Amniotic stem cell (primary cell): ENCODE results near the gene CFAP69.

ENCODE experiments used
- DNase-seq: peaks from one replicate; lab custom pipeline; 2025; lab: John Stamatoyannopoulos, UW

The CFAP69 gene, protein sequence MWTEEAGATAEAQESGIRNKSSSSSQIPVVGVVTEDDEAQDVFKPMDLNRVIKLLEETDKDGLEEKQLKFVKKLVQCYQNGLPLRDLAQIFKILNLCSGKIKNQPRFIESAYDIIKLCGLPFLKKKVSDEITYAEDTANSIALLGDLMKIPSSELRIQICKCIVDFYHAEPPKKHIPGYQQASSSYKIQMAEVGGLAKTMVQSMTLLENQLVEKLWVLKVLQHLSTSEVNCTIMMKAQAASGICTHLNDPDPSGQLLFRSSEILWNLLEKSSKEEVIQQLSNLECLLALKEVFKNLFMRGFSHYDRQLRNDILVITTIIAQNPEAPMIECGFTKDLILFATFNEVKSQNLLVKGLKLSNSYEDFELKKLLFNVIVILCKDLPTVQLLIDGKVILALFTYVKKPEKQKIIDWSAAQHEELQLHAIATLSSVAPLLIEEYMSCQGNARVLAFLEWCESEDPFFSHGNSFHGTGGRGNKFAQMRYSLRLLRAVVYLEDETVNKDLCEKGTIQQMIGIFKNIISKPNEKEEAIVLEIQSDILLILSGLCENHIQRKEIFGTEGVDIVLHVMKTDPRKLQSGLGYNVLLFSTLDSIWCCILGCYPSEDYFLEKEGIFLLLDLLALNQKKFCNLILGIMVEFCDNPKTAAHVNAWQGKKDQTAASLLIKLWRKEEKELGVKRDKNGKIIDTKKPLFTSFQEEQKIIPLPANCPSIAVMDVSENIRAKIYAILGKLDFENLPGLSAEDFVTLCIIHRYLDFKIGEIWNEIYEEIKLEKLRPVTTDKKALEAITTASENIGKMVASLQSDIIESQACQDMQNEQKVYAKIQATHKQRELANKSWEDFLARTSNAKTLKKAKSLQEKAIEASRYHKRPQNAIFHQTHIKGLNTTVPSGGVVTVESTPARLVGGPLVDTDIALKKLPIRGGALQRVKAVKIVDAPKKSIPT

DNA sequence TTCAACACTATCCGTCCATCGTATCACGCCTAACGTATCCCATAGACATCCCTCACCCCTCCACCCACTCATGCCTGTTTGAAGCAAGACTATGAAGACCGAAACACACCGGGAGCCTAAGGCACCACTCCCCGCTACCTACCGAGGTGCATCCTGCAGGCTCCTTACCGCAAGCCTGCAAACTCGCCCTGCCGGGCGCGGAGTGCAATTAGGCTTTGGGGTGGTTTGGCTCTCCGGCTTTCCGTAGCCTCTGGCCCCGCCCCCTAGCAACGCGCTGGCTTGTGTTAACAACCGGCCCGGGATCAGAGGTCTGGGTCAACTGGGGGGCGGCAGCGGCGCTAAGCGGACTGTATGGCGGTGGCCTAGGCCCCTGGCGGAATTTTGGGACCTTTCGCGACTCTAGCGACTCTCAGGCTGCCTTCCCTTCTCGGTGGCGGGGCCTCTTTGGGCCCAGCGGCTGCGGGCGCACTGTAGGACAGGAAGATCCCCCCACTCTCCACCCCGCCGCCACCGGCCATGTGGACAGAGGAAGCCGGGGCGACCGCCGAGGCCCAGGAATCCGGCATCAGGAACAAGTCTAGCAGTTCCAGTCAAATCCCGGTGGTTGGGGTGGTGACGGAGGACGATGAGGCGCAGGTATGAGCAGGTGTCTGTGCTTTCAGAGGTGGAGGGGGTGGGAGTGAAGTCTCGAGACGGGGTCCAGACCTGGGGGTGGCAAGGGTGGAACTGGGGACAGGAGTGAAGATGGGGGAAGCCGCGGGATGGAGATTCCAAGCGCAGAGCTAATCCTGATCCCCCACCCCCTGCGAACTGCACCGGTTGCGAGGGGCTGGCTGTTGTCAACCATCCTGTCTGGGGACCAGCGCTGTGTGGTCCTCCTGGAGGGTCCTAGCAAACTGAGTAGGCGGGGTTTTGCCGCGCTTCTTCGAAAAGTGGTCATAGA, at the start of gene CFAP69:
Gene CFAP69, plus strand, starts transcription at position 266 of the 943 bp plus-strand sequence. Its CDS starts 251 bp downstream, at position 517.
- DNase-seq: peak; percentile 48

- DNase-seq: no peak
Observed at GRCh38 chr7:90201500-90202195, 43.3 kb upstream of the CFAP69 start.

DNA sequence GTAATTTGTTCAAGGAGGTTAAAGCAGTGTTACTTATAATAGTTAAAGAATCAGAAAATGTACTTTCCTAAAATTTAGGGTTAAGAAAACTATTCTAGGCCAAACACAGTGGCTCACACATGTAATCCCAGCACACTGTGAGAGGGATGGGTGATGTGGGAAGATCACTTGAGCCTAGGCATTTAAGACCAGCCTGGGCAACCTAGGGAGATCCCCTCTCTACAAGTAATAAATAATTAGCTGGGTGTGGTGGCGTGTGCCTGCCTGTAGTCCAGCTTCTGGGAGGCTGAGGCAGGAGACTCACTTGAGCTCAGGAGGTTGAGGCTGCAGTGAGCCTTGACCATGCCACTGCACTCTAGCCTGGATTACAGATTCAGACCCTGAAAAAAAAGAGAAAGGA, 37.0 kb upstream of the CFAP69 start:
- no peak for DNase-seq

GRCh38 chr7:90209776-90210175, 35.2 kb upstream of the CFAP69 start:
- no peak for DNase-seq

GRCh38 chr7:90210475-90210874, 34.5 kb upstream of the CFAP69 start:
- no peak for DNase-seq

GRCh38 chr7:90210981-90211380, 34.0 kb upstream of the CFAP69 start:
- DNase-seq: no peak

- peak; percentile 87 for DNase-seq
Observed at GRCh38 chr7:90211391-90212148, 33.4 kb upstream of the CFAP69 start, which contains the start of gene STEAP2. STEAP2 (plus strand) TSS chr7:90211740; CDS start chr7:90225083, 13,343 bp downstream.

DNA sequence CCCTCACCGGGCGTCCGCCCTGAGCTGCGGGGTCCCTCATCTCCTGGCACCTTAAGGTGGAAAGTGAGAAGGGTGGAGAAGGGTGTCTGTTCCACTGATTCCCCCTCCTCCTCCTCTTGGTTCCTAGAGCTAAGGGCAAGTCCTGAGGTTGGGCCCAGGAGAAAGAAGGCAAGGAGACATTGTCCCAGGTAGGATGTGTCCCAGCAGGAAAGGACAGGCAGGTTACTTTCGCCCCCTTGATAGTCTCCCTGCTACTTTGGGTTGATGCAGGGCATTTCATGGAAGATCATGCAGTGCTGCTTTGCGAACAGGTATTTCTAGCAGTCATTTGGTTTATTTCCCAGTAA, 32.9 kb upstream of the CFAP69 start:
- DNase-seq: no peak

DNA sequence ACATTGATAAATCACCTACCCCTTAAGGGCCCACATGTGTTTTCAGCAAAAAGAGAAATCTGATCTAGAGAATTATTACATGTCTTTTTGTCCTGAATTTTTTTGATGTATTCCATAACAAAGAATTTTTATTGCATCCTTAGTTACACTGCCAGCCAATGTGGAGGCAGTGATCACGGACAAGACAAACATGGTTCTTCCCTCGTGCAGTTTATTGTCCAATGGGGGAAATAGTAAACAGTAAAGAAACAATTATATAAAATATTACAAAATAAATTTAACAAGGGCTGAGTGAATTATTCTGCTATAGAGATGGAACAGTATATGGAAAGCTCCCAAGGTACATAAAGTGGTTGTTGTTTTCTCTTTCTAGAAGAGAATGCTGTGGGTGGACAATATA, 31.5 kb upstream of the CFAP69 start:
- no peak for DNase-seq

- no peak for DNase-seq
Observed at GRCh38 chr7:90216080-90216674, 28.8 kb upstream of the CFAP69 start.

DNA sequence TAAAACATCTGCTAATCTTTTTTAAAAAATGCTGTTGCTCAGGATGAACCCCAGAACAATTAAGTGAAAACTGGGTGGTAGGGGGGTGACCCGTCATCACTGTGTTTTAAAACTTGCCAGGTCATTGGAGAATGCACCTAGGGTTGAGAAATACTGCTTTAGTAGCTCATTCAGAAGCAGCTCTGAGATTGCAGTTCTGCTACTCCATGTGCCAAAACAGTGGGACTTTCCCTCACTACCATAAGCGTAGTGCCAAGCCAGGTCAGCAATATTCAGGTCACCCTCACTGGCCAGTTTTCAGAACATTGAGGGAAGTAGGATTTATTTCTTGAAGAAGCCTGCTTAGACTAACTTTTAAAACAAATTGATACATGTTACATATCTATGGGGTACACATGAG, 28.2 kb upstream of the CFAP69 start:
- no peak for DNase-seq

DNA sequence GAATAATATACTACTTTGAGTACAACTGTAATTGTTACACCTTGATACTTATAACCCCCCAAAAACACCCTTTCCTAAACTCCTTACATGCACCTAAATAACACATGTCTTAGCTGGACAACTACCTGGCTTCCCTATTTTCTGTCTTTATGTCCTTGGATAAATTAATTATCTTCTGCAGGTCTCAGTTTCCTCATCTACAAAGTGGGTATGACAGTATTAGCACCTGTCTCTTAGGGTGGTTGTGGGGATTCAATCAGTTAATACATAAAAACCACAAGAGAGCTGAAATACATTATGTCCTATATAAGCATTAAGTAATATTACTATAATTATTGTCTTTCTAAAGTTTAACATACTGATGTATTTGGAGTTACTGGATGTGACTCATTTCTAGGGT, 22.6 kb upstream of the CFAP69 start:
- DNase-seq: no peak

- no peak for DNase-seq
Observed at GRCh38 chr7:90222811-90223725, 21.9 kb upstream of the CFAP69 start.

DNA sequence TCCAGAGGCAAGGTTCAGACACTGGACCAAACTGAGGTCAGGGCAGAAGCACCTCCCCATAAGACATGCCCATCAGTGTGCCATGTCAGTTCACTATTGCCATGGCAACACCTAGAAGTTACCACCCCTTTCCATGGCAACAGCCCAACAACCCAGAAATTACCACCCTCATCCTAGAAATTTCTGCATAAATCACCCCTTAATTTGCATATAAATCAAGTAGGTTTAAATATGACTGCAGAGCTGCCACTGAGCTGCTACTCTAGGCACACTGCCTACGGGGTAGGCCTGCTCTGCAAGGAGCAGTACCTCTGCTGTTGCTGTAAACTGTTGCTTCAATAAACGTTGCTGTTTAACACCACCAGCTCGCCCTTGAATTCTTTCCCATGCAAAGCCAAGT, 20.8 kb upstream of the CFAP69 start:
- DNase-seq: no peak

DNA sequence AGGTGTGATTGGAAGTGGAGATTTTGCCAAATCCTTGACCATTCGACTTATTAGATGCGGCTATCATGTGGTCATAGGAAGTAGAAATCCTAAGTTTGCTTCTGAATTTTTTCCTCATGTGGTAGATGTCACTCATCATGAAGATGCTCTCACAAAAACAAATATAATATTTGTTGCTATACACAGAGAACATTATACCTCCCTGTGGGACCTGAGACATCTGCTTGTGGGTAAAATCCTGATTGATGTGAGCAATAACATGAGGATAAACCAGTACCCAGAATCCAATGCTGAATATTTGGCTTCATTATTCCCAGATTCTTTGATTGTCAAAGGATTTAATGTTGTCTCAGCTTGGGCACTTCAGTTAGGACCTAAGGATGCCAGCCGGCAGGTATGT, 19.8 kb upstream of the CFAP69 start:
- no peak for DNase-seq

- no peak for DNase-seq
Observed at GRCh38 chr7:90225601-90226000, 19.4 kb upstream of the CFAP69 start.

DNA sequence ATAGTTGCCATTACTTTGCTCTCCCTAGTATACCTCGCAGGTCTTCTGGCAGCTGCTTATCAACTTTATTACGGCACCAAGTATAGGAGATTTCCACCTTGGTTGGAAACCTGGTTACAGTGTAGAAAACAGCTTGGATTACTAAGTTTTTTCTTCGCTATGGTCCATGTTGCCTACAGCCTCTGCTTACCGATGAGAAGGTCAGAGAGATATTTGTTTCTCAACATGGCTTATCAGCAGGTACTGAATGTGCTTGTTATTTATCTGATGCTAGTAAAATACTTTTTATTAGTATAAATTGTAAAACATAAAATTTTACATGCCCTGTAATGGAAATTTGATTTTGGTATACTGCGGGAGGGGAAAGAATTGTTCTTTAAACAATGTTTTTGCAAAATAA, 17.7 kb upstream of the CFAP69 start:
- no peak for DNase-seq

DNA sequence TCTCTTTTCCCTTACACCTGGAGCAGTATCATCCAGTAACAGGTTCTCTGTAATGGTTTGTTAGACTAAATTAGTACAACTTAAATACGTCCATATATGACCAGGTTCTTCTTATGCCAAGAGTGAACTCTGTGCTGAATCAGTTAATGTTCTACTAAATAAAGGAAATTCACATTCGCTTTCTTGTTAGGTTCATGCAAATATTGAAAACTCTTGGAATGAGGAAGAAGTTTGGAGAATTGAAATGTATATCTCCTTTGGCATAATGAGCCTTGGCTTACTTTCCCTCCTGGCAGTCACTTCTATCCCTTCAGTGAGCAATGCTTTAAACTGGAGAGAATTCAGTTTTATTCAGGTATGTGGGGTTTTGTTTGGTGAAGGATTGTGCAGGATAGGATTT, 15.3 kb upstream of the CFAP69 start:
- DNase-seq: no peak

- no peak for DNase-seq
Observed at GRCh38 chr7:90230834-90231233, 14.1 kb upstream of the CFAP69 start.
